Activated B cell treated with CpG ODN at 0.5 μM for 24 hours (primary cell): ENCODE data around the gene GTF2H1. TPM values are rescaled to one million over a fixed set of nuclear protein-coding genes. Genes with fewer than 3 reads are reported as not detected.

ENCODE experiments used
- ATAC-seq: fragments of 200-7000 bp; cut with Tn5 transposase; one replicate; pipeline ENCODE4 v1.10.0; 2021; ENCODE audit warnings: low read depth, mild to moderate bottlenecking, moderate library complexity
- CTCF ChIA-PET: fragments of 350-600 bp; sonication (Branson Sonifier 250); formaldehyde crosslinking; loops from one replicate; lab custom pipeline; 2021; ENCODE audit warnings: antibody characterized with exemption; lab: Charles Lee
- POLR2A ChIA-PET: fragments of 350-600 bp; sonication (Branson Sonifier 250); formaldehyde crosslinking; loops from one replicate; lab custom pipeline; 2021; ENCODE audit warnings: antibody characterized with exemption; lab: Charles Lee
- DNase-seq: peaks from one replicate; pipeline ENCODE4 v3.0.0; 2022
- H3K27ac Mint-ChIP-seq: one replicate; pipeline ENCODE4 v1.8.0; 2020; ENCODE audit warnings: mixed read lengths
- H3K27me3 Mint-ChIP-seq: one replicate; pipeline ENCODE4 v1.8.0; 2021; ENCODE audit warnings: mixed read lengths
- H3K36me3 Mint-ChIP-seq: one replicate; pipeline ENCODE4 v1.8.0; 2021; ENCODE audit warnings: low read depth, mixed read lengths
- H3K4me1 Mint-ChIP-seq: one replicate; pipeline ENCODE4 v1.8.0; 2021; ENCODE audit warnings: mixed read lengths
- H3K4me3 Mint-ChIP-seq: one replicate; pipeline ENCODE4 v1.8.0; 2020; ENCODE audit warnings: mild to moderate bottlenecking, mixed read lengths
- H3K9me3 Mint-ChIP-seq: one replicate; pipeline ENCODE4 v1.8.0; 2020; ENCODE audit warnings: mixed read lengths
- intact Hi-C: fragments of 100-400 bp; cut with micrococcal nuclease; formaldehyde crosslinking; loops from one replicate; pipeline ENCODE4 v1.15.1; 2024
- total RNA-seq: library from RNA; stranded (reverse); gene quantifications from 2 replicates; pipeline ENCODE4 v1.2.3, GENCODE V29; 2022
- TF ChIP-seq, protein P1 (sequence below): fragments of 200-600 bp; IDR thresholded peaks from one replicate; pipeline ENCODE4 v1.8.0; 2022; ENCODE audit warnings: antibody characterized with exemption, mild to moderate bottlenecking

Gene GTF2H1
- total RNA-seq, 1 donor from 2014 or later, result 71.5 TPM

DNA sequence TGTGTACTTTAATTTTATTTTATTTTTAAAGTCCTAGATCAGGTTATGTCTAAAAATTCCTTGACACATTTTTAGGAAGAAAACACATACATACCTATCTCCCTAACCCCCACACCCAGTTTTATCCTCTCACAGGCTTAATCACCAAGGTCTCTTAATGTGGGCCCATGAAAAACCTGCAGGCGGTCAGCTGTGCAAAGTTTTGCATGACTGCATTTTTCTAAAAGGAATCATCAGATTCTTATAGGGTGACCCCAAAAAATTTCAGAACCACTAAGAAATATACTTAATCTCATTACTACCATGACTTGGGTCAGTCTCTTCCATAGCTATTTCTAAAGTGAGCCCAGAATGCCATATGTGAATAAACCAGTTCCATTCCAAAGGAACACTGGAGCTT, 36.5 kb upstream of the GTF2H1 start:
- no peak overlapping the region for H3K4me3 Mint-ChIP-seq
- ATAC-seq, result no peak
- H3K4me1 Mint-ChIP-seq, result peaks cover 22% of the 10 kb centered on the region
- CTCF ChIA-PET, result interaction anchor here (1.3 kb wide), 1 partner anchor 9 kb away, joined by 3 read pairs; no protein-coding TSS in a partner anchor
- DNase-seq, result no peak
- intact Hi-C loops, result no loop called here
- no peak overlapping the region for H3K27ac Mint-ChIP-seq
- TF ChIP-seq, protein P1, sequence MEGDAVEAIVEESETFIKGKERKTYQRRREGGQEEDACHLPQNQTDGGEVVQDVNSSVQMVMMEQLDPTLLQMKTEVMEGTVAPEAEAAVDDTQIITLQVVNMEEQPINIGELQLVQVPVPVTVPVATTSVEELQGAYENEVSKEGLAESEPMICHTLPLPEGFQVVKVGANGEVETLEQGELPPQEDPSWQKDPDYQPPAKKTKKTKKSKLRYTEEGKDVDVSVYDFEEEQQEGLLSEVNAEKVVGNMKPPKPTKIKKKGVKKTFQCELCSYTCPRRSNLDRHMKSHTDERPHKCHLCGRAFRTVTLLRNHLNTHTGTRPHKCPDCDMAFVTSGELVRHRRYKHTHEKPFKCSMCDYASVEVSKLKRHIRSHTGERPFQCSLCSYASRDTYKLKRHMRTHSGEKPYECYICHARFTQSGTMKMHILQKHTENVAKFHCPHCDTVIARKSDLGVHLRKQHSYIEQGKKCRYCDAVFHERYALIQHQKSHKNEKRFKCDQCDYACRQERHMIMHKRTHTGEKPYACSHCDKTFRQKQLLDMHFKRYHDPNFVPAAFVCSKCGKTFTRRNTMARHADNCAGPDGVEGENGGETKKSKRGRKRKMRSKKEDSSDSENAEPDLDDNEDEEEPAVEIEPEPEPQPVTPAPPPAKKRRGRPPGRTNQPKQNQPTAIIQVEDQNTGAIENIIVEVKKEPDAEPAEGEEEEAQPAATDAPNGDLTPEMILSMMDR, result no peak
- no peaks in the 10 kb centered on the region for H3K27me3 Mint-ChIP-seq
- POLR2A ChIA-PET, result interaction anchor here (2.6 kb wide), 1 partner anchor 36 kb away, joined by 8 read pairs; the partner anchor contains the start of genes GTF2H1 and HPS5
- H3K9me3 Mint-ChIP-seq, result no peaks in the 10 kb centered on the region
- peaks cover 76% of the 10 kb centered on the region for H3K36me3 Mint-ChIP-seq

DNA sequence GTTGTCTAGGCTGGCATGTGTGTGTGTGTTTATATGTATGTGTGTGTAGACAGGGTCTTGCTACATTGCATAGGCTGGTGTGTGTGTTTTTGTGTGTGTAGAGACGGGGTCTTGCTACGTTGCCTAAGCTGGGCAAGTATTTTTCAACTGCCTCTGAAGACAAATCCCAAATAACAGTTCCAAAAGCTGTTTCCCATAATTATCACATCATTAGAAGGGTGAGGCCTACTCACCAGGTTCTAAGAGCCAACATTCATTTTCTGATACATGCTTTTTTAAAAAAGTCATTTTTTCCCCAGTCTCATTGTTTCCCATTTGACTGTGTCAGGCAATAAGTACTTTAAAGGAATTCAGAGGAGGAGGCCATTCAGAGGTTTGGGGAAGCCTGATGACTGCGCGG, 33.5 kb upstream of the GTF2H1 start:
- ATAC-seq (no peak), DNase-seq (no peak)
- Mint-ChIP-seq H3K27ac (no peak overlapping the region), H3K4me1 (no peaks in the 10 kb centered on the region), H3K4me3 (no peak overlapping the region), H3K36me3 (peaks cover 84% of the 10 kb centered on the region), H3K9me3 (no peaks in the 10 kb centered on the region), H3K27me3 (no peaks in the 10 kb centered on the region)
- intact Hi-C loops, result no loop called here
- ChIA-PET CTCF (interaction anchor here (1.4 kb wide), 1 partner anchor 45 kb away, joined by 5 read pairs; no protein-coding TSS in a partner anchor), POLR2A (no interaction called here)
- TF ChIP-seq, protein P1, result no peak

DNA sequence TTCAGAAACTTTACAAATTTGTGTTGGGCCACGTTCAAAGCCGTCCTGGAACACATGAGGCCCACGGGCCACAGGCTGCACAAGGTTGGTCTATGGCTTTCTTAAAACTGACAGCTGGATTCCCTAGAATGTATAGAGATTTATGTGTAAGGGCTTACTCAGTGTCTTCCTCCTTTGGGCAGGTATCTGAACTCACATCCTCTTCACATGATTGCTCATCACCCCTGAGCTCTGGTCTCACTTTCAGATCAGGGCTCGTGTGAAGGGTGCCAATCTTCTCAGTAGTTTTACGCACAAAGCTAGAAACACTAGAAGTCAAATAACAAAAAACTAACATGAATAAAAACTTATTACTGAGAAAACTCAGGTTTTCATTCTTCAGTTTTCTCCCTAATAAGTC, 27.5 kb upstream of the GTF2H1 start:
- no peak for DNase-seq
- H3K27me3 Mint-ChIP-seq, result no peaks in the 10 kb centered on the region
- H3K36me3 Mint-ChIP-seq, result peaks cover 89% of the 10 kb centered on the region
- ChIA-PET POLR2A (no interaction called here), CTCF (interaction anchor here (1.1 to 1.3 kb wide), 2 partner anchors 9 to 51 kb away, joined by 3 to 5 read pairs; no protein-coding TSS in a partner anchor)
- ATAC-seq, result no peak
- H3K9me3 Mint-ChIP-seq, result no peaks in the 10 kb centered on the region
- TF ChIP-seq, protein P1, result no peak
- H3K27ac Mint-ChIP-seq, result no peak overlapping the region
- intact Hi-C loops, result no loop called here
- H3K4me3 Mint-ChIP-seq, result no peak overlapping the region
- no peaks in the 10 kb centered on the region for H3K4me1 Mint-ChIP-seq

DNA sequence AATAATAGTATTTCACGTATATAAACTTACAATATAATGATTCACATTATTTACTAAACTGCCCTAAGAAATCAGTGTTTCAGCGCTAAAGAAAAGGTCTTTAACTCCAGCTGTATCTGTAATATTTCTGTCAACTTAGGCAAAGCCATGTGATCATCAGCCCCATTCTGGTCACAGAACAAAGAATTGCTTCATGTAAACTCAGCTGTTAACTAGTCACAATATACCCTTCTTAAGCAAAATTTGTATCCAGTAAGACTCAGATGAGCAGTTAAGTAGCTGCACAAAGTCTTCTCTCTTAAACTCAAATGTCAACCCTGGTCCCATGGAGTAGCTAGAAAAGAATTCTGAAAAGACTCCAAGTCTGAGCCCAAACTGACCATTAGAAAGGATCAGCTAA, 27.1 kb upstream of the GTF2H1 start:
- H3K9me3 Mint-ChIP-seq, result no peaks in the 10 kb centered on the region
- POLR2A ChIA-PET, result no interaction called here
- H3K36me3 Mint-ChIP-seq, result peaks cover 87% of the 10 kb centered on the region

DNA sequence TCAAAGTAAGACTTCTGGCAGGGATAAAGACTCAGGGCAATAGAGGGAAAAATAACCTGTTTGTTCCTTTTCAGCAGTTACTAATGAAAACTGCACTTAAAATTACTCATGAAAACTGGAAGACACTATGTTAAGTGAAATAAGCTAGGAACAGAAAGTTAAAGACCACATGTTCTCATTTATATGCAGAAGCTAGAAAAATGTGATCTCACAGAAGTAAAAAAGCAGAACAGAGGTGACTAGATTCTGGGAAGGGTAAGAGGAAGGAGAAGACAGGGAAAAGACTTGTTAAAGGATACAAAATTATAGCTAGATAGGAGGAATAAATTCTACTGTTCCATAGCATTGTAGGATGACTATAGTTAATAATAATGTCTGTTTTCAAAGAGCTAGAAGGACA, 22.6 kb upstream of the GTF2H1 start:
- POLR2A ChIA-PET, result interaction anchor here (0.6 to 1.1 kb wide), 2 partner anchors 96 to 168 kb away, joined by 3 to 4 read pairs; no protein-coding TSS in a partner anchor
- H3K27ac Mint-ChIP-seq, result no peak overlapping the region

More for the DNA sequence above, 27.1 kb upstream of the GTF2H1 start:
- DNase-seq (no peak), ATAC-seq (no peak)
- CTCF ChIA-PET, result interaction anchor here (1.1 to 1.3 kb wide), 2 partner anchors 10 to 51 kb away, joined by 3 to 5 read pairs; no protein-coding TSS in a partner anchor
- H3K4me3 Mint-ChIP-seq, result no peak overlapping the region
- no peak overlapping the region for H3K27ac Mint-ChIP-seq
- TF ChIP-seq, protein P1, result no peak
- no peaks in the 10 kb centered on the region for H3K4me1 Mint-ChIP-seq
- intact Hi-C loops, result no loop called here
- no peaks in the 10 kb centered on the region for H3K27me3 Mint-ChIP-seq

More for the DNA sequence above, 22.6 kb upstream of the GTF2H1 start:
- intact Hi-C loops, result no loop called here
- peaks cover 85% of the 10 kb centered on the region for H3K36me3 Mint-ChIP-seq
- ATAC-seq, result no peak
- no peaks in the 10 kb centered on the region for H3K9me3 Mint-ChIP-seq
- no peaks in the 10 kb centered on the region for H3K4me1 Mint-ChIP-seq
- no peak for DNase-seq
- no peaks in the 10 kb centered on the region for H3K27me3 Mint-ChIP-seq
- TF ChIP-seq, protein P1, result no peak
- CTCF ChIA-PET, result no interaction called here
- no peak overlapping the region for H3K4me3 Mint-ChIP-seq
